Thoracic aorta (tissue), 2 donors: Measurements from ENCODE around the gene MYRFL. TPM values are rescaled to one million over a fixed set of nuclear protein-coding genes. Genes with fewer than 3 reads are reported as not detected.

ENCODE experiments used
- ATAC-seq: fragments of 150-250 bp; one replicate; pipeline ENCODE4 v1.8.0; 2017; ENCODE audit warnings: low read depth; ENCODE audit not compliant: insufficient number of reproducible peaks, low FRiP score
- DNase-seq: peaks from one replicate; pipeline ENCODE4 v3.0.0-alpha.2; 2020; ENCODE audit warnings: low spot score
- H3K27ac ChIP-seq, 2 donors: fragments of 200-600 bp; sonication (generic); 1 replicate in 1 of 2; 2 replicates in 1 of 2; pipeline ENCODE4 v1.5.1; 2016; ENCODE audit warnings: mild to moderate bottlenecking in 2 of 2, moderate library complexity in 2 of 2
- H3K27me3 ChIP-seq: fragments of 200-600 bp; sonication (generic); replicated peaks from 2 replicates; pipeline ENCODE4 v1.6.0; 2016; ENCODE audit warnings: mild to moderate bottlenecking; ENCODE audit not compliant: insufficient read depth
- H3K36me3 ChIP-seq: fragments of 200-600 bp; sonication (generic); one replicate; pipeline ENCODE4 v1.5.1; 2016
- H3K4me1 ChIP-seq, 2 donors: fragments of 200-600 bp; sonication (generic); 1 replicate in 1 of 2; 2 replicates in 1 of 2; pipeline versions ENCODE4 v1.5.1 to v1.6.0; 2016; ENCODE audit warnings: low read depth in 2 of 2, mild to moderate bottlenecking in 1 of 2; ENCODE audit not compliant: control insufficient read depth in 1 of 2
- H3K4me3 ChIP-seq: fragments of 200-600 bp; sonication (generic); 2 replicates; pipeline ENCODE4 v1.5.1; 2016; ENCODE audit warnings: mild to moderate bottlenecking
- H3K9me3 ChIP-seq: fragments of 200-600 bp; sonication (generic); 2 replicates; pipeline ENCODE4 v1.5.1; 2016
- total RNA-seq, 2 donors: library from RNA; depleted of rRNA; stranded (reverse); fragments of >200 nt; gene quantifications; one replicate each; pipeline versions ENCODE4 v1.1.0 to v1.2.3, GENCODE V29; 2016
- TF ChIP-seq, protein P1 (sequence below): fragments of 200-600 bp; sonication (generic); IDR thresholded peaks from one replicate; pipeline ENCODE4 v1.5.1; 2019; ENCODE audit warnings: antibody characterized with exemption

Gene MYRFL
- total RNA-seq, 2 donors from 2014 or later = not detected

DNA sequence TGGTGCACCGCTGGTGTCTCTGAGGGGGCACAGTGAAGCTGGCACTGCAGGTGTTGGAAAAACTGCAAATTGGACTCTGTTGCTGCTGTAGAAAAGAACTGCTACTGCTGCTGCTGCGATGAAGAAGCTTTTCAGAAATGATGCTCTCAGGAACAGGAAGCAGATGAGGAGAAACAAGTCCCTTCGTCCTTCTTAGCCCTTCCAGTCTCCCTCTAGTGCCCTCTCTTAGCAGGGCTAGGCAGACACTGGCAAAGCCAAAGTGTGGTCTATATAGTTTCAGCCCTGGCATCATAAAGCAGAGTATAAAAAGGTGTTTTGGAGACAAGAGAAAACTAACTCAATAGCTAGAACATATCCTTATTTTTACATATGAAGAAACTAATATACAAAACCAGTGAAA is 174.5 kb downstream of the MYRFL start:
- Histone ChIP-seq H3K27ac (no peak overlapping the region), H3K9me3 (no peaks in the 10 kb centered on the region), H3K4me1 (peaks cover 4 to 39% of the 10 kb centered on the region in 2 donors), H3K4me3 (no peak overlapping the region), H3K36me3 (no peaks in the 10 kb centered on the region), H3K27me3 (no peaks in the 10 kb centered on the region)
- TF ChIP-seq, protein P1, sequence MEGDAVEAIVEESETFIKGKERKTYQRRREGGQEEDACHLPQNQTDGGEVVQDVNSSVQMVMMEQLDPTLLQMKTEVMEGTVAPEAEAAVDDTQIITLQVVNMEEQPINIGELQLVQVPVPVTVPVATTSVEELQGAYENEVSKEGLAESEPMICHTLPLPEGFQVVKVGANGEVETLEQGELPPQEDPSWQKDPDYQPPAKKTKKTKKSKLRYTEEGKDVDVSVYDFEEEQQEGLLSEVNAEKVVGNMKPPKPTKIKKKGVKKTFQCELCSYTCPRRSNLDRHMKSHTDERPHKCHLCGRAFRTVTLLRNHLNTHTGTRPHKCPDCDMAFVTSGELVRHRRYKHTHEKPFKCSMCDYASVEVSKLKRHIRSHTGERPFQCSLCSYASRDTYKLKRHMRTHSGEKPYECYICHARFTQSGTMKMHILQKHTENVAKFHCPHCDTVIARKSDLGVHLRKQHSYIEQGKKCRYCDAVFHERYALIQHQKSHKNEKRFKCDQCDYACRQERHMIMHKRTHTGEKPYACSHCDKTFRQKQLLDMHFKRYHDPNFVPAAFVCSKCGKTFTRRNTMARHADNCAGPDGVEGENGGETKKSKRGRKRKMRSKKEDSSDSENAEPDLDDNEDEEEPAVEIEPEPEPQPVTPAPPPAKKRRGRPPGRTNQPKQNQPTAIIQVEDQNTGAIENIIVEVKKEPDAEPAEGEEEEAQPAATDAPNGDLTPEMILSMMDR = no peak
- DNase-seq (no peak), ATAC-seq (no peak)

DNA sequence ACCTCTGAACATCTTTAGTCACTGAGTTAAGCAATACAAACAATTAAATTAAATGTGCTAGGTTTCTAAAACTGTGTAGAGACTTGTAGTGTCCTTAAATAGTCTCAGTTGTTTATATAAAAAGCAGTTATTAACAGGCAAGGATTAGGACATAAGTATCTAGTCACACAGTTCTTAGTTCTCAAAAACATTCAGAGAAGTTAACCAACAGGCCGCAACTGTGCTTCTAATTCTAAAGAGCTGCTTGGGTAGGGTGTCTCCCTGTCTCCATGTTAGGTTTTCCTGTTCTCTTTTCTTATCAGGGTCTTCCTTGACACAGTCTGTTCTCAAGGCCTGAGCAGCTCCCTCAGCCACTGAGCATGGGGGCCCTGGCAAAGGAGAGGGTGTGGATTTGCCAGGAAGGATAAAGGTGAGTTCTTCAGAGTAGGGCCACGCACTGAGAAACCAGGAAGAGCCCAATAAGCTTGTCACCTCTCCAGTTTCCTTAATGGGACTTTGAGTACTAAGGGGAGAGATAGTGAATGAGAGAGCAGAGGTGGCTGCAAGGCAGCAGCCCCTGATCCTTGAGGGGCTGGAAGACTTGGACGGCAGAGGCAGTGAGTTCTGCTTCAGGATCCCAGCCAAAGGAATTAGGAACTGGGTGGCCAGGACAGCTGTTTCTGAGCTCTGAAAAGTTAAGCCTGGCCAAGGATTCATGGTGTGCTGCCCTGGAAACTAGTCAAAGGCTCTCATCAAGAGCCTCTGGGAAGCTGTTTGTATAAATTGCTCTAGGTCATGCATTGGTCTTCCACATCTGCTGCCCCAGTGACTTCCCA is 177.3 kb downstream of the MYRFL start:
- no peaks in the 10 kb centered on the region for H3K36me3 ChIP-seq
- peak overlapping the region in 1 of 2 donors; percentile 34 for H3K27ac ChIP-seq
- H3K27me3 ChIP-seq = no peaks in the 10 kb centered on the region
- no peak for DNase-seq
- TF ChIP-seq, protein P1 = no peak
- no peak for ATAC-seq
- H3K4me1 ChIP-seq = peaks cover 0 to 25% of the 10 kb centered on the region in 2 donors
- H3K9me3 ChIP-seq = peaks cover 4% of the 10 kb centered on the region
- no peak overlapping the region for H3K4me3 ChIP-seq

DNA sequence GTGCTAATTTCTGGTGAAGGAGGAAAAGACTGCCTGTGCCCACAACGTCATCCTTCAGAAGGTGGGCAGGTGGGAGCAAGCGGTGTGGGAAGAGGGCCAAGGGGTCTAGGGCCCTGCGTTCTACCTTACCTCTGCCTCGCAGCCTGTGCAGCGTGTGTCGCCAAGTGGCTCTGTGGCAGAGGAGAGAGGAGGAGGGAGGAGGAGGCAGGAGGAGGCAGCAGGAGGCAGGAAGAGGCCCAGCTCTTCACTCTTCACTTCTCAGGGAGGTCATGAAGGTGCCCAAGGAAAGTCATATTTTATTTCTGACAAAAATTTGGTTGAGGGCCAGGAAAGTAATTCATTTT is 177.9 kb downstream of the MYRFL start:
- Histone ChIP-seq H3K9me3 (peaks cover 10% of the 10 kb centered on the region), H3K27ac (peak overlapping the region in 1 of 2 donors; percentile 34), H3K27me3 (no peaks in the 10 kb centered on the region), H3K36me3 (no peaks in the 10 kb centered on the region), H3K4me3 (no peak overlapping the region), H3K4me1 (peaks cover 0 to 25% of the 10 kb centered on the region in 2 donors)
- ATAC-seq (no peak), DNase-seq (no peak)
- TF ChIP-seq, protein P1 = no peak

DNA sequence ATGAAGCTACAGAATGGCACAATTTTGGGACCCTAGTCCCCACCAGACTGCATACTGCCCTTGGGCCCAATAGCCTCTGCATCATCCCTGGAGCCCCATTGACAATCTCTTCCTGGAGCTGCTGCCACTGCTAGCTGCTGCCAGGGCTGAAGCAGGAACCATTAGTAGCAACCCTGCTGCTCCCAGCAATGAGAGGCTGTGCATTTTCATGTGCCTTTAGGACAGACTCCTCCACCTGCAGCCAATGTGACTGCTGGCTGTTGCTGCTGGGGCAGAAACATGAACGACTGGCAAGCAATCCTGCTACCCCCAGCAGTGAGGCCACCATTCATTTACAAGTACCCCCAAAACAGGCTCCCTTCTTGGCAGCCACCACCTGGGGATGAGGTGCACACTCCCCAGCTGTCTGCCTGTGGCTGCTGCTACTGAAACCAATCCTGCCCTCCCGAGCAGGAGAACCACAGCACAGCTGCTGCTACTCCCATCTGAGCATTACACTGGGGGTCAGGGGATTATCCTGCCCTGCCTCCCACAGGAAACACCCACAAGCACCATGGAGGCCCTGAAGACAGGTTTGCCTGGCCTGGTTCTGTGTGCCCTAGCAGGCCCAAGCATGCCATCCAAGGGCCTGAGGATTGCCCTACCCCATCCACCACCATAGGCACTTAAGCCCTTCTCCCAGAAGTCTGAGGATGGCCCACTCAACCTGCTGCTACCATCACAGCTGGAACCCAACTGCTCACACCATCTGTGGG is 181.0 kb downstream of the MYRFL start:
- H3K27ac ChIP-seq = no peak overlapping the region

DNA sequence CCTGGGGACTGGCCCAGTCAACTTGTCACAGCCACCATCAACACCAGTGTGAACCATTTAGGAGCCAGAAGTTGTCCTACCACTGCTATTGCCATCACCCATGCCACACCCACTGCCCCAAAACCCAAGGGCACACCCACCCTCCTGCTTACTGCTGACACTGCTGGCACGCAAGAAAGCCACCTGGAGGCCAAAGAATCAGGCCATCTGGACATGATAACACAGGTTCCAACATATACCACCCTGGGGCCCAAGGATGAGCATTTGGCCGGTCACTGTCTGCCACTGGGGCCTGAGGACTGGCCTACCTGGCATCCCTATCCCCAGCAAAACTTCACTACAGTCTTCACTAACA is 181.6 kb downstream of the MYRFL start:
- H3K36me3 ChIP-seq = no peaks in the 10 kb centered on the region
- H3K9me3 ChIP-seq = peaks cover 18% of the 10 kb centered on the region
- DNase-seq (no peak), ATAC-seq (no peak)
- peaks cover 0 to 18% of the 10 kb centered on the region in 2 donors for H3K4me1 ChIP-seq
- H3K27me3 ChIP-seq = no peaks in the 10 kb centered on the region
- TF ChIP-seq, protein P1 = no peak
- no peak overlapping the region for H3K27ac ChIP-seq
- no peak overlapping the region for H3K4me3 ChIP-seq

More for the DNA sequence above, 181.0 kb downstream of the MYRFL start:
- no peaks in the 10 kb centered on the region for H3K27me3 ChIP-seq
- no peaks in the 10 kb centered on the region for H3K36me3 ChIP-seq
- no peak for DNase-seq
- no peak for ATAC-seq
- peaks cover 0 to 20% of the 10 kb centered on the region in 2 donors for H3K4me1 ChIP-seq
- H3K9me3 ChIP-seq = peaks cover 18% of the 10 kb centered on the region
- TF ChIP-seq, protein P1 = no peak
- no peak overlapping the region for H3K4me3 ChIP-seq
